Keratinocyte (primary cell): Measurements from ENCODE around the gene LDLRAD4. TPM values are rescaled to one million over a fixed set of nuclear protein-coding genes. Genes with fewer than 3 reads are reported as not detected.

Source experiments
- DNase-seq: peaks from one replicate; pipeline ENCODE4 v3.0.0-alpha.2; 2011; ENCODE audit warnings: low read depth, missing footprints, low spot score
- FAIRE-seq: peaks from 2 replicates; lab custom pipeline; 2011; peaks lifted over from hg19 to GRCh38; lab: Jason Lieb, UNC
- H2AFZ ChIP-seq: 2 replicates; pipeline ENCODE4 v1.6.0; 2012; ENCODE audit warnings: low read length, control low read depth, inconsistent platforms; ENCODE audit not compliant: control insufficient read depth
- H3K27ac ChIP-seq: 2 replicates; pipeline ENCODE4 v1.5.1; 2011; ENCODE audit warnings: low read length; ENCODE audit not compliant: control insufficient read depth, insufficient read depth
- H3K27me3 ChIP-seq: 3 replicates; pipeline ENCODE4 v1.6.0; 2011; ENCODE audit warnings: low read length; ENCODE audit not compliant: control insufficient read depth, insufficient read depth; ENCODE audit errors: extremely low read depth
- H3K36me3 ChIP-seq, 2 experiments: 2 replicates in 1 of 2; 3 replicates in 1 of 2; pipeline ENCODE4 v1.5.1; 2011; ENCODE audit warnings: low read length in 2 of 2, mild to moderate bottlenecking in 1 of 2; ENCODE audit not compliant: control insufficient read depth in 2 of 2, insufficient read depth in 2 of 2; ENCODE audit errors: extremely low read depth in 1 of 2
- H3K4me1 ChIP-seq: 3 replicates; pipeline ENCODE4 v1.5.1; 2011; ENCODE audit warnings: low read length; ENCODE audit not compliant: control insufficient read depth, insufficient read depth; ENCODE audit errors: extremely low read depth
- H3K4me2 ChIP-seq: 3 replicates; pipeline ENCODE4 v1.6.0; 2011; ENCODE audit warnings: low read depth, low read length; ENCODE audit not compliant: control insufficient read depth, insufficient read depth; ENCODE audit errors: extremely low read depth
- H3K4me3 ChIP-seq, 3 experiments: fragments of 200-600 bp in 1 of 3; sonication (generic) in 1 of 3; 2 replicates in 2 of 3; 3 replicates in 1 of 3; pipeline ENCODE4 v1.5.1; 2011 to 2016; ENCODE audit warnings: low read length in 3 of 3, mild to moderate bottlenecking in 3 of 3, control low read depth in 2 of 3, inconsistent platforms in 1 of 3, low read depth in 1 of 3, mixed read lengths in 1 of 3, mixed run types in 1 of 3, moderate library complexity in 1 of 3; ENCODE audit not compliant: control insufficient read depth in 2 of 3, insufficient read depth in 2 of 3; ENCODE audit errors: extremely low read depth in 1 of 3
- H3K79me2 ChIP-seq: 2 replicates; pipeline ENCODE4 v1.6.0; 2012; ENCODE audit warnings: low read length; ENCODE audit not compliant: control insufficient read depth, insufficient read depth
- H3K9ac ChIP-seq: 3 replicates; pipeline ENCODE4 v1.6.0; 2011; ENCODE audit warnings: low read length; ENCODE audit not compliant: control insufficient read depth, insufficient read depth; ENCODE audit errors: extremely low read depth
- H3K9me1 ChIP-seq: 3 replicates; pipeline ENCODE4 v1.6.0; 2011; ENCODE audit warnings: low read length; ENCODE audit not compliant: control insufficient read depth, insufficient read depth; ENCODE audit errors: extremely low read depth
- H3K9me3 ChIP-seq: 2 replicates; pipeline ENCODE4 v1.5.1; 2012; ENCODE audit warnings: low read depth, low read length; ENCODE audit not compliant: control insufficient read depth
- H4K20me1 ChIP-seq: 3 replicates; pipeline ENCODE4 v1.6.0; 2011; ENCODE audit warnings: low read length; ENCODE audit not compliant: control insufficient read depth, insufficient read depth; ENCODE audit errors: extremely low read depth
- CTCF ChIP-seq, 3 experiments: IDR thresholded peaks in 1 of 3; conservative IDR thresholded peaks in 1 of 3; optimal IDR thresholded peaks in 1 of 3; 2 replicates in 2 of 3; 3 replicates in 1 of 3; pipeline versions ENCODE3 to v1.5.1; 2011; ENCODE audit warnings: low read length in 3 of 3, mild to moderate bottlenecking in 3 of 3, moderate library complexity in 2 of 3, control low read depth in 1 of 3, inconsistent platforms in 1 of 3; ENCODE audit not compliant: insufficient read depth in 2 of 3; ENCODE audit errors: extremely low read depth in 1 of 3
- EZH2 ChIP-seq: IDR thresholded peaks from one replicate; pipeline ENCODE4 v1.6.1; 2012; ENCODE audit warnings: inconsistent platforms, mild to moderate bottlenecking, low read length, moderate library complexity
- dilution Hi-C: fragments of 300-500 bp; cut with MboI; formaldehyde crosslinking; loops from one replicate; pipeline ENCODE4 v1.7.0; 2020; ENCODE audit warnings: low sequenced_read_pairs; ENCODE audit not compliant: extremely low pct_ligation_motif_present
- polyA plus RNA-seq, 5 experiments: library from polyadenylated mRNA; depleted of rRNA in 3 of 5; stranded (reverse) in 3 of 5; stranded (forward) in 1 of 5; unstranded in 1 of 5; fragments of >200 nt; gene quantifications; 1 replicate in 1 of 5; 2 replicates in 3 of 5; 3 replicates in 1 of 5; pipeline versions ENCODE4 v1.2.1 to v1.2.3, GENCODE V29; 2011 to 2012; ENCODE audit warnings: missing spikeins in 2 of 5, low read depth in 1 of 5, low replicate concordance in 1 of 5

Gene LDLRAD4
- polyA plus RNA-seq, 1 donor (not counting 4 experiments of a cell fraction or from before 2014, with no cell fraction given), result not detected

- H3K9me3 ChIP-seq, result no peaks in the 10 kb centered on the region
- no peak for DNase-seq
- H4K20me1 ChIP-seq, result no peaks in the 10 kb centered on the region
- H3K4me2 ChIP-seq, result no peak overlapping the region
- H3K79me2 ChIP-seq, result no peaks in the 10 kb centered on the region
- no peak overlapping the region for H3K9ac ChIP-seq
- H3K9me1 ChIP-seq, result no peaks in the 10 kb centered on the region
- FAIRE-seq, result no peak
- no peaks in the 10 kb centered on the region for H3K27me3 ChIP-seq
- TF ChIP-seq EZH2 (no peak), CTCF (optimal IDR thresholded peaks at IDR 0.05 in 1 of 3, IDR thresholded peaks at IDR 0.05 in 1 of 3, conservative IDR thresholded peaks at IDR 0.05 in 1 of 3; ENCODE audit: extremely low read depth in 1 of 3, insufficient read depth in 2 of 3, low read length in 3 of 3) (no peak)
- H3K4me3 ChIP-seq, result no peak overlapping the region
- dilution Hi-C loops, result no loop called here
- no peaks in the 10 kb centered on the region for H3K36me3 ChIP-seq
- no peak overlapping the region for H2AFZ ChIP-seq
- H3K27ac ChIP-seq, result no peak overlapping the region
- no peaks in the 10 kb centered on the region for H3K4me1 ChIP-seq
These were observed 204.8 kb downstream of the LDLRAD4 start for GRCh38 chr18:13423352-13423751.

DNA sequence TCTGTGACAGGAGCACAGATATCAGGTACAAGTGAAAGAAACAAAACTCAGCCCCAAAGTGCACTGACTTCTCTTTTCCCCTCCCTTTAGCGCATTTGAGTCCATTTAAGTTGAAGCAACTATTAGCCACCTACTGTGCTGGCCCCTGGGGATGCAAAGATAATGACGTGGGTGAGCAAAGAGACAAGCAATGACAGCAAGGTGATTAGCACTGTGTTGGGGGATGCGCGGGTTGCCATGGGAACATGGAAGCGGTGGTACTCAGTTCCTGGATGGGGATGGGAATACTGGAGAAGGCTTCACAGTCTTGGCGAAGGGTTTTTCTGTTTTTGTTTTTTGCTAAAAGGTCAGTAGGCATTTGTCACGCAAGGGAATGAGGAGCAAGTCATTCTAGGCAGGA is 205.8 kb downstream of the LDLRAD4 start:
- FAIRE-seq (no peak), DNase-seq (no peak)
- H3K36me3 ChIP-seq, result no peaks in the 10 kb centered on the region
- H3K9ac ChIP-seq, result no peak overlapping the region
- no peaks in the 10 kb centered on the region for H3K9me3 ChIP-seq
- no peaks in the 10 kb centered on the region for H3K27me3 ChIP-seq
- TF ChIP-seq CTCF (optimal IDR thresholded peaks at IDR 0.05 in 1 of 3, IDR thresholded peaks at IDR 0.05 in 1 of 3, conservative IDR thresholded peaks at IDR 0.05 in 1 of 3; ENCODE audit: extremely low read depth in 1 of 3, insufficient read depth in 2 of 3, low read length in 3 of 3) (no peak), EZH2 (no peak)
- no peaks in the 10 kb centered on the region for H3K4me1 ChIP-seq
- no peaks in the 10 kb centered on the region for H3K9me1 ChIP-seq
- no peak overlapping the region for H3K4me3 ChIP-seq
- dilution Hi-C loops, result no loop called here
- no peak overlapping the region for H3K27ac ChIP-seq
- no peak overlapping the region for H2AFZ ChIP-seq
- no peaks in the 10 kb centered on the region for H3K79me2 ChIP-seq
- no peaks in the 10 kb centered on the region for H4K20me1 ChIP-seq
- no peak overlapping the region for H3K4me2 ChIP-seq
